ENCODE measurements around the gene RHBDD2. TPM values are rescaled to one million over a fixed set of nuclear protein-coding genes. Genes with fewer than 3 reads are reported as not detected.
"Not testable (repeated sequence)": the region's sequence is repeated elsewhere in the genome, so short reads cannot be mapped to it uniquely, and the experiment has no call there.

Gene RHBDD2
- total RNA-seq, 1 donor from 2014 or later, result 16.1 TPM

GRCh38 chr7:75888464-75889222 lies 9.8 kb downstream of the RHBDD2 start:
- no peak for DNase-seq (ENCODE audit: low read depth in 2 of 2)

- no peak for DNase-seq (ENCODE audit: low read depth in 2 of 2)
Observed at GRCh38 chr7:75889223-75889825, 10.5 kb downstream of the RHBDD2 start.

GRCh38 chr7:75889826-75890225 lies 11.0 kb downstream of the RHBDD2 start:
- DNase-seq (ENCODE audit: low read depth in 2 of 2), result no peak

- not testable (repeated sequence) for DNase-seq (ENCODE audit: low read depth in 2 of 2)
Observed at GRCh38 chr7:75891237-75891636, 12.4 kb downstream of the RHBDD2 start.

GRCh38 chr7:75891815-75892411 lies 13.1 kb downstream of the RHBDD2 start:
- no peak for DNase-seq (ENCODE audit: low read depth in 2 of 2)

GRCh38 chr7:75892634-75893272 lies 13.9 kb downstream of the RHBDD2 start:
- DNase-seq (ENCODE audit: low read depth in 2 of 2), result no peak

- DNase-seq (ENCODE audit: low read depth in 2 of 2), result no peak
Observed at GRCh38 chr7:75896803-75897327, 18.0 kb downstream of the RHBDD2 start.

GRCh38 chr7:75900617-75901315 lies 21.9 kb downstream of the RHBDD2 start:
- DNase-seq (ENCODE audit: low read depth in 2 of 2), result no peak

GRCh38 chr7:75905785-75906604 lies 27.2 kb downstream of the RHBDD2 start:
- DNase-seq (ENCODE audit: low read depth in 2 of 2), result peak in 1 of 2 donors; percentile 28

GRCh38 chr7:75906991-75907667 lies 28.3 kb downstream of the RHBDD2 start:
- DNase-seq (ENCODE audit: low read depth in 2 of 2), result no peak

GRCh38 chr7:75907668-75908039 lies 28.8 kb downstream of the RHBDD2 start:
- not testable (repeated sequence) for DNase-seq (ENCODE audit: low read depth in 2 of 2)

- DNase-seq (ENCODE audit: low read depth in 2 of 2), result no peak
Observed at GRCh38 chr7:75909521-75910132, 30.8 kb downstream of the RHBDD2 start.

- DNase-seq (ENCODE audit: low read depth in 2 of 2), result not testable (repeated sequence)
Observed at GRCh38 chr7:75911186-75911585, 32.4 kb downstream of the RHBDD2 start.

GRCh38 chr7:75913437-75913836 lies 34.6 kb downstream of the RHBDD2 start:
- no peak for DNase-seq (ENCODE audit: low read depth in 2 of 2)

- DNase-seq (ENCODE audit: low read depth in 2 of 2), result peak in 1 of 2 donors; percentile 21
Observed at GRCh38 chr7:75914169-75914654, 35.4 kb downstream of the RHBDD2 start.

GRCh38 chr7:75914655-75915415 lies 36.0 kb downstream of the RHBDD2 start, which contains the start of gene POR:
TSS of gene POR (plus strand) at chr7:75915155. CDS start at chr7:75954002, 38,847 bp downstream.
- peak; percentile 95 to 97 for DNase-seq (ENCODE audit: low read depth in 2 of 2)

GRCh38 chr7:75915416-75916156 lies 36.8 kb downstream of the RHBDD2 start:
- DNase-seq (ENCODE audit: low read depth in 2 of 2), result peak; percentile 25 to 26

GRCh38 chr7:75916259-75916658 lies 37.4 kb downstream of the RHBDD2 start:
- no peak for DNase-seq (ENCODE audit: low read depth in 2 of 2)

All from lung microvascular endothelial cell (primary cell).